HG03521 (cell line): ENCODE data around the gene TRHDE.

Source experiments
- ATAC-seq: cut with Tn5 transposase; IDR thresholded peaks from one replicate; pipeline ENCODE4 v1.9.1; 2021; ENCODE audit warnings: mild to moderate bottlenecking, moderate library complexity; ENCODE audit not compliant: unreplicated experiment

TRHDE gene

GRCh38 chr12:72433298-72433697 lies 161.1 kb downstream of the TRHDE start:
- no peak for ATAC-seq

DNA sequence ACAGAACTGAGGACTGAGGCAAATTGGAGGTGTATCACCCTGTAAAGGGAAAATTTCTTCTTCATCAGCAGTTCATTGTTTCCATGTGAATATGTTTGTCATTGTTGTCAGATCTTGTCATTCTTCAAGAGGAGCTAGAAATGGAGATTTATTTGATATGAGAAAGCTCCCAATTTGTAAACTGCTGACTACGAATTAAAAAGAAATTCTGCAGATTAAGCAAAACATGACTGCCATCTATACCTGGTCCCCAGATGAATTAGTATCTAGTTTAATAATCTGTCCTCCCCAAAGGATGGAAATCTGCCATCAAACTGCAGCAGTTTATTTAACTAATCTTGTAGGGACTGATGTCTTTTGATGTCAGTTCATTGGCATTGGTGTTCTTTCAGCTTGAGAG lies 162.8 kb downstream of the TRHDE start:
- no peak for ATAC-seq

- no peak for ATAC-seq
Measured at GRCh38 chr12:72442217-72442616, 170.0 kb downstream of the TRHDE start.

GRCh38 chr12:72444125-72444524 lies 172.0 kb downstream of the TRHDE start:
- no peak for ATAC-seq

DNA sequence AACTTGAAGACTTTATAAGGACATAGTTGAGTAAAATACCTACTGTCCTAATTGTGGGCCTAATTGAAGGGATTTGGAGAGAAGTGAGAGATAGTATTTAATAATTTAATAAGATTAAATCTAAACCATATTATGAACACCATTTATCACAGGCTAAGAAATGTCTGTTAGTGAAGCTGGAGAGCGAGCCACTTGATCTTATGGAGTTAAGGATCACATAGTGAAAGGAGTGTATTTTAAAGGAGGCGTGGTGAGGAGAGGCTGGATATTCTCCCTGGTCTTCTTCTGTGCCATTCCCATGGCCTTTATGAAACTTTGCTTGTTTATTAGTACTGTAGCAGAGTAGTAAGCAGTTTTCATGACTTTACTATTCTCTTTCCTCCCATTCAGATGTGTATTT lies 172.4 kb downstream of the TRHDE start:
- no peak for ATAC-seq

DNA sequence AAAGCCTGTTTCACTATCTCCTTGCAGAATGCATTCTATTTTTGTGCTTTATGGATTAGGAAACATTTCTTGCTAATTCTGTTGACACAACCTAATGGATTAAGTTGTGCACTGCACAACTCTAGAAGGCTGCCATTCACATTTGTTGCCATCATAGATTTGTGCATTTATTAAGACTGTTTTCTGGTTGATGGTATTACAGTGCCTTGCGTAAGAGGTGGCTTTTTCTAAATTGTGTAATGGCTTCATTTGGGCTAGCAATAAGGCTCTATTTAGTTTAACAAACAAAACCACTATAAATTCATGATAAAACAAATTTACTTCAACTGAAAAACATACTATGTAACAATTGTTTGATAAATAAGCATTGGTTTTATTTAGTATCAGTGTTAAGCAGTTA lies 175.9 kb downstream of the TRHDE start:
- ATAC-seq = no peak

GRCh38 chr12:72448805-72449204 lies 176.6 kb downstream of the TRHDE start:
- no peak for ATAC-seq

- ATAC-seq = no peak
Measured at GRCh38 chr12:72453066-72453465, 180.9 kb downstream of the TRHDE start.

DNA sequence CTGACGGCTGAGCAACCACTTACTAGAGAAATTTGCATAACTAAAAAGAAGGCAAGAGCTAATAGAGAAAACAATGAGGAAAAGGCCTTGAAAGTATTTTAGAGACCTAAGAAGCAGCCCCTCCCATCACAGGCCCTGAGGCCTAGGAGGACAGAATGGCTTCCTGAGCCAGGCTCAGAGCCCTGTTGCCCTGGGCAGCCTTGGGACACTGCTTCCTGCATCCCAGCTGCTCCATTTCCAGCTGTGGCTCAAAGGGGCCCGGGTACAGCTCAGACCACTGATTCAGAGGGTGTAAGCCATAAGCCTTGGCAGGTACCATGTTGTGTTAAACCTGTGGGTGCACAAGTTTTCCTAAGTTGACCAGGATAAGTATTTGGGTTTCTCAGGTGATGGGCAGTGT lies 181.4 kb downstream of the TRHDE start:
- ATAC-seq = no peak

GRCh38 chr12:72464471-72464870 lies 192.3 kb downstream of the TRHDE start:
- no peak for ATAC-seq

DNA sequence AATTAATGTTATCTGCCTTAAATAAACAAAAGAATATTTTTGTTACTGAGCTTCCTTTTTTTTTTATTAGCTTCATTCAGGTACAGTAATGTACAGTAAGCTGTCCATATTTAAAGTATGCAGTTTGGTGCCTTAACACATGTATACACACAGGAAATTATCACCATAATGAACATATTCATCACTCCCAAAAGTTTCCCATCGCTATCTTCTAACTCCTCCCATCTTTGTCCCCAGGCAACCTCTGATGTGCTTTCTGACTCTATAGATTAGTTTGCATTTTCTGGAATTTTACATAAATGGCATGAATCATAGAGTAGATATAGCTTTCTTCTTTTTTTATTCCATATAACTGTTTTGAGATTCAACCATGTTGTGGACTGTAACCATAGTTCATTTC lies 193.0 kb downstream of the TRHDE start:
- ATAC-seq = no peak

- no peak for ATAC-seq
Measured at GRCh38 chr12:72465940-72466630, 193.9 kb downstream of the TRHDE start.

- no peak for ATAC-seq
Measured at GRCh38 chr12:72467985-72468384, 195.8 kb downstream of the TRHDE start.

GRCh38 chr12:72468505-72468904 lies 196.3 kb downstream of the TRHDE start:
- ATAC-seq = no peak

DNA sequence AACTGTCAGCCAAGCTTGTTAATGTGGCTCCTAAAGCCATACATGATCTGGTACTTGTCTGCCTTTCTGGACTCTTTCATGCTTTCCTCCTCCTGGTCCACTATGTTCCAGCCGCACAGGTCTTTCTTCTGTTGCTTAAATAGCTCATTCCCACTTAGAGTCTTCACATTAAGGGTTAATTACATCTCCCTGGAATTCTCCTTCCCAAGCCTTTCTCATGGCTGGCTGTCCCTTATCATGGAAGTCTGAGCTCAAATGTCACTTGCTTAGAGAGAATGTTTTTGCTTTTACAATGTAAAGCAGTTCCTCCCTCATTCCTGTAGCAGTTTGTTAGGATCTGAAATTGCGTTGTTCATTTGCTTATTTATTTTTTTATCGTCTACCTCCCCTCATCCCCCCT lies 199.6 kb downstream of the TRHDE start:
- no peak for ATAC-seq

DNA sequence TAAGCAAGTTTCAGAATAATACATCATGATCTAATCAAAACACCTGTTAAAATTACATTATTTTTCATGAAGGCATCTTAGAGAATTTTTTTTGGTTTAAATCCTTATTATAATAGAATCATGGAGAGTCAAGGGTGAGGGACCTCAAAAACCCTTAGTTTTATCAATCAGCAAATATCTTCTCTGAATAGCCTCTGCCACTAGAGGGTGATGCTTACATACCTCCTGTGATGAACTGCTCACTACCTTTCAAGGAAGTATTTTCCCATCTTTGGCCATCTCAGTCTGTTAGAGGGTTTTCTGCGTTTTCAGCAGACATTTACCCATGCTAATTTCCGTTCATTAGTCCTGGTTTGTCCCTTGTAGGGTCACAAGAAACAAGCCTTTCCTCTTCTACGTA lies 200.2 kb downstream of the TRHDE start:
- no peak for ATAC-seq

DNA sequence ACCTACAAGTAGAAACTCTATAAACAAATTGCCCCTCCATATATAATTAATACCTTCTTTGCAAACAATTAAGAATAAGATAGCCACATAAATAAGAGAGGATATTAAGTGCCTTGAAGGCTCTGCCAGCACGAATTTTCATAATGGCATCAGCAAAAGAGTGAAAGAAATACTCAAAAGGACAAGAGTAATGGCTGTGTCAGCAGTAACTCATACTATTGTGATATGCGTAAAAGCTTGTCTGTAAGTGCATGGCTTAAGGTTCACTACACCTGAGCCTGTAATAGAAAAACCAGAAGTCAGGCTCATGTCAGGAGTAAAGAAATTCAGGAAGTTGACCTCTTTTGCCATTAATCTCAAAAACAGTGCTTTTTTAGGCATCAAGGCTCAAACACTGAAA lies 204.1 kb downstream of the TRHDE start:
- ATAC-seq = no peak

GRCh38 chr12:72485017-72485701 lies 213.0 kb downstream of the TRHDE start:
- no peak for ATAC-seq

- ATAC-seq = no peak
Measured at GRCh38 chr12:72491426-72491825, 219.3 kb downstream of the TRHDE start.

DNA sequence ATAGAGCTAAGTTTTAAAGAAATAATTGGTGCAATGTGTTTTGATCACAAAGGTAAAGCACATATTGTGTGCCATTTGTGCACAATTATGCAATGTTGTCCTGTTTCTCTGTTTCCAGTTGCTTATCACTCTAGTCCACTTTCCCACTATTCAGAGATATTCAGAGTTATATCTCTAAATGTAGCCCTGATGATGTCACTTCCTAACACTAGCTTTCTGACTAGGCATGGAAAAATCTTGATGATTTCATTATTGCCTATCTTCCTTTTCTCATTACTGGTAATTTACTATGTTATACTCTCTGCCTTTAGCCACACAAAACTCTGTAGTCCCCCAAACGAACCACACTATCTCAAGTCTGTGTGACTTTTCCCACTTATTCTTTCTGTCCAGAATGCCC lies 221.2 kb downstream of the TRHDE start:
- ATAC-seq = no peak

GRCh38 chr12:72498354-72498753 lies 226.2 kb downstream of the TRHDE start:
- ATAC-seq = no peak

DNA sequence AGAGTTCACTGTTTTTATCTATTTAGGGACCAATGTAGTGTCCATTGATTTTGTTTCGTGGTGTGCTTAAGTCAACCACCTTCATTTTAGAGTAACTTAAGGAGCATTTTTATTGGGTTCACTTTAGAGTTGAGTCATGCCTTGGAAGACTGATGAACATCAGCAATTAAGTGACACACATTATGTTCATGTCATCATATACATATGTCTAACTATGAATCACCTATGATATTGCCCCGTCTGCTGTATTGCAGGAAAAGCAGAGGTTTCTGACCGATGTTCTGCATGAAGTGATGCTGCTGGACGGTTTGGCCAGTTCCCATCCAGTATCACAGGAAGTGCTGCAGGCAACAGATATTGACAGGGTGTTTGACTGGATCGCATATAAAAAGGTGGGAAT lies 227.1 kb downstream of the TRHDE start:
- no peak for ATAC-seq

- ATAC-seq = no peak
Measured at GRCh38 chr12:72502546-72502945, 230.4 kb downstream of the TRHDE start.
